Measurements from ENCODE around the gene A1CF.

Gene A1CF

DNA sequence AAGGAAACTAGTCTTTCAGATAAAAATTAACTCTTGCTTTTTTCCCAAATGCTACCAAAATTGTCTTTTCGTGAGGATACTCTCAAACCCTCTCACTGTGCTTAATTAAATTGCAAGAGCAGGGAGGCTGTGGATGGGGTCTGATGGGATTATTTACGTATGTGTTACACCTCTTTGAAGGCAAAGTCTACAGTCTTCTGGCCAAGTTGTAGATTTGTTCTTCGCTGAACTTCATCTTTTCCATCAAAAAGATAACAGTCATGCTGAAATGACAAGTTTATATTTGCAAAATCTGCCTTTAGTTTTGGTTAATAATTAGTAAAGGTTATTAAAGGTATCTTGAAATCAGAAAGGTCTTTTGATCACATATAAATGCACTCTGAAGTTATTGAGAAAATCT, 22.7 kb downstream of the A1CF start:
- no peak for DNase-seq (ENCODE audit: low read depth)

DNA sequence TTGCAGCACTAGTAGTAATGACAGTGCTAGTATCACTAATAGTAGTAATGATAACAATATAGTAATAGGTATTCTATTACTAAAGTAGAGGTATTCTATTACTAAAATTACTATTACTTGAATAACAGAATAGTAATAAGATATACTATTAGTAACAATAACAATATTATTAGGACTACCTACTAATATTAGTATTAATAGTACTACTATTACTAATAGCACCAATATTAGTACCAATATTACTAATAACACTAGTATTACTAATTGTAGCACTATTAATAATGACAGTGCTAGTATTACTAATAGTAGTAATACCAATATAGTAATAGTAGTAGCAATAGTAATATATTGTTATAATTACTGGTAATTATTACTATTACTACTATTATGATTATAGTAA, 24.1 kb downstream of the A1CF start:
- no peak for DNase-seq (ENCODE audit: low read depth)

DNA sequence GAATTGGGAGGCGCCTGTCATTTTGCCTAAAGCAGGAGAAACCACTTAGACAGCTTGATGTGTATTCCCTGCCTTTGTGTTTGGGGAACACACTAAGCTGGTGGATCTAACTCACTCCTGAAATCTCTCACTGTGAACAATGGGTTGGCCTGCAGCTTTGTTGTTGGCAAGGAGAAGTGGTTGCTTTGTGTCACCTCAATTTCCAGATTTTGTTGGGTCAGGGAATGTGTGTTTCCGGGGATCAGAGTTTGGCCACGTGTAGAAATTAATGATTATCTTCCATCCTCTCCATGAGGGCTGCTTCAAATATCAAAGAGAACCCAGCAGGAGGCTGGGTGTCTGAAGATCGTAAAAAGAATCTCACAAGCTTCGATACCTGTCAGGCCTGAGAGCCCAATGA, 27.8 kb downstream of the A1CF start:
- DNase-seq (ENCODE audit: low read depth) = no peak

DNA sequence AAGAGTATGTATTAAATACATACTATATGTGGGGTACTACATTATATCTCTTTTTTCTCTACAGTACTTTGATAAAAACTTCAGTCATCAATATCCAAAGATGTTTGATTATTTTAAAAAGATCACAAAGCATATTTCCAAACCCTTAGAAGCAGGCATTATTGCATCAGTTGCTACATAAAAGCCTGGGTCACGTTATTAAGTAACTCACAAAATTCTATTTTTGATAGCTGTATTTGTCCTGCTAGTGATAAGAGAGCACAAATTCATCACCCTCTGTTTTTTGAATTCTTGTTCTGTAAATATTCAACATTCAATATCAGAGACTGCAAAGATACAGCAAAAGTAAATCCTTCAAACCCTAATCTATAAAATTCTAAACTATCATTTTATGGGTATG, 30.0 kb downstream of the A1CF start:
- DNase-seq (ENCODE audit: low read depth) = no peak

DNA sequence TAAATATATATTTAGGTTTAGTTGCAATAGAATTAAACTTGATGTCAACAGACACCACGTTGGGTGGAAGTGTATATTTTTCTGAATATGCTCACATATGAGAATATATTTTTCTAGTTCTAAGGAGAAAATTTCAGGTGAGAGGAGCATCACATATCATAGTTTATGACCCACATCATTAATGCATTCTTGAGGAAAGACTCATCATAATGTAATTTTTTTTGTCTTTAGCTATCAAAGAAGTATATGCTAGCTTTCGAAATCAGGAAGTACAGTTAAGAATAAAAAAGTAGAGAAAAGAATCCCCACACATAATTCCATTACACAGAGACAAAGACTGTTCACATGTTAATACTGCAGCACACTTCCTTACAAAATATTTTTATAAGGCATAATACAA, 30.4 kb downstream of the A1CF start:
- DNase-seq (ENCODE audit: low read depth) = no peak

DNA sequence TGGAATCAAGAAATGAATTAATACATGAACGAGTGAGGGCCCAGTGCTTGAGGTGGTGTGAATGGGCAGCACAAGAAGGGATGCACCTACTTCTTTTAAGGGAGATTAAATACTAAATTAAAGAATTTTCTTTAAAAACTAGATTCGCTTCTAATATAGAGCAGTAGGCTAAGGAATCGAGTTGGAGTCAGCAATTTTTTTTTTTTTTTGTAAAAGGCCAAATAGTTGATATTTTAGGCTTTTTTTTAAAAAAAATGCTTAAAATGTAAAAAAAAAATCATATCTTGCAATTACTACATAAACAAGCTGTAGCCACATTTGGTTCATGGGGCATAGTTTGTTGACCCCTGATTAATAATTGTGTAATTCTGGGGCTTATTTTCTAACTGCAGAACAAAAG, 31.9 kb downstream of the A1CF start:
- no peak for DNase-seq (ENCODE audit: low read depth)

DNA sequence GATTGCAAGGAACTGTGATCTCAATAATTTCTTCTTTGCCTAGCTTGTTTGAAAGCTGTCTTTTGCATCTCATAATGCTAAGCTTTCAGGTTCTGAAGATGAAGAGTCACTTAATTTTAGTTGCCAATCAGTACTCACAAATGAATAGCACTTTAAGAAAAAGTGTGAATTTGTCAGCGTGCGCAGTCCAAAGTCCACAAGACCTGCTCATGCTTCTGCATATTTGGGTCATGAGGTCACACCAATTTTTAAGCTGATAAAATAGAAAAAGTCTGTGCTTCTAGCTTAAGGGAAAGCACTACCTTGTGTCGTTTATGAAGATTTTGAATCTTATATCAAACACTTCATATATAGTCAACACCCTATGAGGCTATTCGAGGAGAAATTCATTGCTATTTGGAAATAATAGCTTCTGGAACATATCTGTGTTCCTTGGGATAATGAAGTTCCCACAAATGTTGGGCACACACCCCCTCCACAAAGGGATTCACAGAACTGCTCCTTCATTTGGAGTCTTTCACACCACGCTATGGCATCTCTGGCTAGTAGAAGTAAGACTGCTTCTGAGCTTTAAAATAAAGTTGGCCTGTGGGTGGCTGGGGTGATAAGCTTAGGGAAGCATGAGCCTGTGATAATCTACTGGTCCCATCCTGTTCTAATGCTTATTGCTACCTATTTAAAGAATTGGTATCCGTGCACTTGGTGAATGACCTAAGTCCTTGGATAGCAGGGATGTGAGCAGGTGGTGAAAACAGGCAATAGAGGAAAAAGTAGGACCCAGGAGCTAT, 33.3 kb downstream of the A1CF start:
- DNase-seq (ENCODE audit: low read depth) = no peak

DNA sequence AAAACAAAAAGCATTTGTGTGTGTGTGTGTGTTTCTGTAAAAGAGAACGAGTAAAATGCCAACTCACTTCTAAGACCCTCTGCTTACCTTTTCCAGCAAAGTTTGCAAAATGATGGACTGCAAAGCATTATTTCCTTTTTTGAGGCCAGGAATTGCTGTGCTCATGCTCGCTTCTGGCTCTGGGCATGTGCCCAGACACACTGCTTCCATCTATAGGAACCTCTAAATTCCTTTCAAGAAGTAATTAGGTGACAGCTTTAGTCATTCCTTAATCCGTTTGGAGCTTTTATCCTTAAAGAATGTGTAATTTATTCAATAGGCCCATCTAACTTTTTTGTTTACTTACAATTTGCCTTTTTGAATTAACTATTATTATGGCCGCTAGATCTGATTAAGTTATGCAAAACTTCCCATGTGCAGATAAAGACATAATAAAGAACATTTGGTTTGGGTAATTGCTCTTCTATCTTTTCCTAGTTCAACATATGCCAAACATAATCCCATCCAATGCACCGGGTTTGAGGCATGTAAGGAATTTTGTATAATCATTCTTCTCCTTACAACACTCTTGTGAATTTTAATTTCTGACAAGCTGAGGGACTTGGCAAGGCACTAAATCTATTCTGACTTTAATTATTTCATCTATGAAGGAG, 34.7 kb downstream of the A1CF start:
- no peak for DNase-seq (ENCODE audit: low read depth)

- no peak for DNase-seq (ENCODE audit: low read depth)
Measured at GRCh38 chr10:50846753-50847152, 38.7 kb downstream of the A1CF start.

- DNase-seq (ENCODE audit: low read depth) = no peak
Measured at GRCh38 chr10:50837095-50837494, 48.3 kb downstream of the A1CF start.

DNA sequence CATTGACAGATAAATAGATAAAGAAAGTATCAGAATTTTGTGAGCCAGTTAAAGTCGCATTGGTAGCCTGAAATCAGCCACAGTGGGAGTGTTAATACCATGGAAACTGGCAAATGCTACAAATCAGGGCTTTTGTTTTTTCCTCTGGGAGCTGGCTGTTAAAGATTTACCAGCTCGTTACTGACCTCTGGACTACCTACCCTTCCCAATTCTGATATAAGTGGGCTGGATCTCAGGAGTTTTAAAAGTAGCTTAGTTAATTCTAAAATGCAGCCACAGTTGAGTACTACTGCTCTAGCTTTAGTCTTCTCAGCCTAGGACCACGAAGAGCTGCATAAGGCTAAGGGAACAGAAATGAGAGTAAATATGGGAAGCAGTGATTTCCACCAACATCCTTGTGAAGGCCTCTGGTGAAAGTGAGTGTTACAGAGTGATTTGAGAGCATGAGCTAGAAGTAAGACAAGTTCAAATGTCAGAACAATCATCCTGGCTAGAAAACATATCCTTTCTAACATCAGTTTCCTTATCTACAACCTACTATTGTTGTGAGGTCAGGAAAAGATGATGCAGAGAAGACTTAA, 53.2 kb downstream of the A1CF start:
- no peak for DNase-seq (ENCODE audit: low read depth)

DNA sequence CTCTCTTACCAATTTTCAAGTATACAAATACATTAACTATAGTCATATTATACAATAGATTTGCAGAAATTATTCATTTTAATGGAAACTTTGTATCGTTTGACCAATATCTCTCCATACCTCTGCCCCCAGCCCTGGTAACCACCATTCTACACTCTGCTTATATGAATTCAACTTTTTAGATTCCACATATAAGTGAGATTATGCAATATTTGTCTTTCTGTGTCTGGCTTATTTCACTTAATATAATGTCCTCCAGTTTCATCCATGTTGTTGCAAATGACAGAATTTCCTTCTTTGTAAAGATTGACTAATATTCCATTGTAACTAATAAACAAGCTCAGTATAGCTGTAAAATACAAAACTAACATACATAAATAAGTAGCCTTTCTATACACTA, 55.4 kb downstream of the A1CF start:
- no peak for DNase-seq (ENCODE audit: low read depth)

- no peak for DNase-seq (ENCODE audit: low read depth)
Measured at GRCh38 chr10:50824782-50825181, 60.6 kb downstream of the A1CF start.

DNA sequence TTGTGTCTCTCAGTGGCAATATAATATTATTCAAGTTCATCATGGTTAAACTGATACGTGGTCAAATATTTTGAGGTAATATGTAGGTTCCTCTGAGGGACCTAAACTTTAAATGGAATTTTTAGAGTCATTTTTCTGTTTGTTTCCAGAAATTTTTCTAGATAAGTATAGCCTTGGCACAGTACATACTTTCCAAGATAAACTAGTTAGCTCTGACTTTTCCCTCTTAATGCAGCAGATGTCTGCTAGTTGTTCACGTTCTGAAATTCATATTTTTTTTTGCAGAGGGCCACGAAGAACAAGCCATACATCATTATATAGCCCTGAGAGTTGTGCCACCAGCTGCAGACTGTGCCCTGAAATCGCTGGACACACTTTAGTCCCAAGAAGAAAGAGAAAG, 61.6 kb downstream of the A1CF start:
- no peak for DNase-seq (ENCODE audit: low read depth)

DNA sequence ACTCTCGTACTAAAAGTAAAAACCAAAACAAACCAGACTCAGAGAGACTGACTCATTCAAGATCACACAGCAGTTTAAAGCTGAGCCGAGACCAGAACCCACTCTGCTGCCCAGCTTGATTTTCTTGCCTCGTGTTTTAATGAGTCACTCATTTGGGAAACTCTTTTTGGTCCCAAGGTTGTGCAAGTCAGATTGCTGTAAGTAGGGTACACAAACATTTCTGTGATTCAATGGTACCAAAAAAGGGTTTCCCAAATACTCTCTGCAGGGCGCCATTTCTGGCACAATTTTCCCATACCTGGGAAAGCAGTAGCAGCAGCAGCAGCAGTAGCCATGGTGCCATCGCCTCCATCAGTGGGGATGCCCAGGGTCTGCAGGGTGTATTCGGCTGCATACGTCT, 75.8 kb downstream of the A1CF start:
- no peak for DNase-seq (ENCODE audit: low read depth)

DNA sequence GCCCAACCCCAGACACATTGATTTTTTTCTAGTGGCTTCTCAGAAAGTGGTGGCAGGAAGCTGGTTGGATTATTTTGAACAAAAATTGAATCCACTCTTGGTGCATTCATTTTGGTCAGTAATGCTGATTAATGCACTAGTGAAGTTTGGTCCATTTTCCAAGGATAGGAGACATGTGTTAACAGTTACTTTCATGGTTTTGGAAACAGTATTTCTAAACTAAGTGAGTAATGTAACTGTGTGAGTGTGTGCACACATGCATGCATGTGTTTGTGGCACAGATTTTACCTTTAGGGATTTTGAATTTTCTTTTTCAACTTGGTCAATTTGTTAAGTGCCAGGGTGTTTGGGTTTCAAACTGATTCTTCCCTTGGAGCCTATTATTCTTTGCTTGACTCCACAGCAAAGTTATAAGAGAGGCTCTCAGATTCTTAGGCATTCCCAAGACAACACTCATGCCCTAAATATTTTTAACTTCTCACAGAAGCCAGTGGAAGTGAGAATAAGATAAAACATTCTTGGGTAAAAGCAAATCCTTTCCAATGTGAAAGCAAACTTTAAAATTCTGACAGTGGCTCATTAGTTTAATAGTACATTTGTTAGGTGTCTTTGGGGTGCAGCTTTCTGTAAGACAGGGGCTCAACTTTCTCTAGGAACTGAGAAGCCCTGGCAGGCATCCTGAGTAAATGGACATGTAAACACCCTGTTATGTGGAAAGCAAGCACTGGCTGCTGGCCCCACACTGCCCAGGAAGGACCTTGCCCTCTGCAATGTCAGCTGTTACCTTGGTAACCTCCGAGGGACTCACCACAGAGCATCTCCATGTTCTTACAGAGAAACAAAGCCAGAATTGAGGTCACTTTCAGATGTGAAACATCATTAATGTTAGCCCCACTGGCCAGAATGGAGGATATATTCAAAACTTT, 77.3 kb downstream of the A1CF start:
- no peak for DNase-seq (ENCODE audit: low read depth)

DNA sequence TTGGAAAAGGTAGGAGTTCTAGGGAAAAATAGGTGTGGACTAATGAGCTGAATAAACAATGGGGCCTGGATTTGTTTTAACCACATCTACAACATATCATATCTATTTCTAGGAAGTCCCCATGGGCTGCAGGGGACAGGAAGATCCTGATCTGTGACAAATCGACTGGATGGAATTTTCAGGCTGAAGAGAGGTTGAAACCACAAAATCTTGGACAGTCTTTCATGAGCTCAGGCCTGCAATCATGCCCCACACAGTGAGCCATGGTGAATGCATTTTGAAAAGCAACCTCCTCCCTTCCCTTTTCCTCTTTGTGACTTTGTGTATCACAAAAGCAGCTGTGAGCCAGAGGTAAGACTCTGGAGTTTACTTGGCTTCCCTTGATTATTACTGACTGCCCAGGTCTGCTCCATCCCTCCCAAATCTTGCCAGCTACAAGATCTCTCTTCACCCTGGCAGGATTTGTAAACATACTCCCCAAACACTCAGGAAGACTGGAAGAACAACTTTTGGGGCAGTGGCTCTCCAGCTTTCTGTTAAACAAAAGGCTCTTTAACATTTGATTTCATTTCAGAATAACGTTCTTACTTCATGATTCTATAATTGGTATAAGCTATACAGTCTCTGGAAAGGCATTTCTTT, 79.3 kb downstream of the A1CF start:
- DNase-seq (ENCODE audit: low read depth) = no peak

GRCh38 chr10:50799595-50799994, 85.8 kb downstream of the A1CF start:
- no peak for DNase-seq (ENCODE audit: low read depth)

DNA sequence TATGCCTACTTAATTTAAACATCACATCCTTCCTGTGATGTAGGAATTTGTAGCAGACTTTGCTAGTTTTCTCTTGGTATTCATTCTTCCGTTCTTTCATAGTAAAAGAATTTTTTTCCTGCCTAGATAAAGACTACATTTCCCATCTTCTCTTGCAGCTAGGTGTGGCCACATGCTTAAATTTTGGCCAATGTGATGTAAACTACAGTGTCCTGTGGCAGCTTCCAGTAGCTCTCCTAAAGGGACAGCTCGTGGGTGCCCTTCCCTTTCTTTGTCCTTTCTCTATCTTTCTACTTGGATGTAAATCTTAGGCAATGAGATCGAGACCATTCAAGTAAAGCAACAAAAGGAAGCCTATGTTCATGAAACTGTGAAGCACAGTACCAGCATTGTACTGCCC, 87.1 kb downstream of the A1CF start:
- DNase-seq (ENCODE audit: low read depth) = no peak

GRCh38 chr10:50796693-50797092, 88.7 kb downstream of the A1CF start:
- DNase-seq (ENCODE audit: low read depth) = no peak

- no peak for DNase-seq (ENCODE audit: low read depth)
Measured at GRCh38 chr10:50794490-50794889, 90.9 kb downstream of the A1CF start.

Data from stimulated activated CD8-positive, alpha-beta memory T cell treated with anti-CD3 and anti-CD28 coated beads, Interleukin-12 subunit alpha, Interleukin-12 subunit beta, amount 100 ng/mL, for 1 hour (primary cell).